HEK293 (cell line): ENCODE measurements around the gene KLF13.

ENCODE experiments used
- CTCF ChIP-seq: fragments of 450-650 bp; formaldehyde crosslinking; IDR thresholded peaks from 2 replicates; pipeline ENCODE4 v1.5.1; 2016; ENCODE audit warnings: missing biosample characterization, missing genetic modification characterization
- ELK4 ChIP-seq: IDR thresholded peaks from 2 replicates; pipeline ENCODE4 v1.6.1; 2011; ENCODE audit warnings: mild to moderate bottlenecking, low read depth, low read length, borderline replicate concordance
- INSM2 ChIP-seq: fragments of 450-650 bp; formaldehyde crosslinking; IDR thresholded peaks from 2 replicates; pipeline ENCODE4 v1.5.1; 2016; ENCODE audit warnings: missing biosample characterization, missing genetic modification characterization
- PATZ1 ChIP-seq: fragments of 450-650 bp; formaldehyde crosslinking; IDR thresholded peaks from 2 replicates; pipeline ENCODE4 v1.5.1; 2016; ENCODE audit warnings: missing biosample characterization, missing genetic modification characterization
- PBX3 ChIP-seq: sonication (generic); formaldehyde crosslinking; IDR thresholded peaks from 2 replicates; pipeline ENCODE4 v1.8.1; 2022; ENCODE audit warnings: mild to moderate bottlenecking, moderate library complexity, missing genetic modification reagents
- WT1 ChIP-seq: fragments of 450-650 bp; formaldehyde crosslinking; IDR thresholded peaks from 2 replicates; pipeline ENCODE4 v1.5.1; 2016; ENCODE audit warnings: missing biosample characterization, missing genetic modification characterization
- ZNF114 ChIP-seq: fragments of 450-650 bp; formaldehyde crosslinking; IDR thresholded peaks from 2 replicates; pipeline ENCODE4 v1.5.0; 2017; ENCODE audit warnings: missing biosample characterization, missing genetic modification characterization
- ZNF2 ChIP-seq: fragments of 450-650 bp; formaldehyde crosslinking; IDR thresholded peaks from 2 replicates; pipeline ENCODE4 v1.5.1; 2016; ENCODE audit warnings: missing biosample characterization, missing genetic modification characterization
- ZNF530 ChIP-seq: fragments of 450-650 bp; formaldehyde crosslinking; IDR thresholded peaks from 2 replicates; pipeline ENCODE4 v1.5.1; 2016; ENCODE audit warnings: low read depth, missing biosample characterization, missing genetic modification characterization
- ZNF639 ChIP-seq: fragments of 450-650 bp; formaldehyde crosslinking; IDR thresholded peaks from 2 replicates; pipeline ENCODE4 v1.5.1; 2016; ENCODE audit warnings: missing biosample characterization, missing genetic modification characterization
- ZNF660 ChIP-seq: fragments of 450-650 bp; IDR thresholded peaks from 2 replicates; pipeline ENCODE4 v1.5.1; 2018; ENCODE audit warnings: missing biosample characterization, mild to moderate bottlenecking, missing genetic modification characterization
- ZNF670 ChIP-seq: fragments of 450-650 bp; formaldehyde crosslinking; IDR thresholded peaks from 2 replicates; pipeline ENCODE4 v1.5.1; 2016; ENCODE audit warnings: missing biosample characterization, missing genetic modification characterization, low read depth

GRCh38 chr15:31318429-31318828, 8.2 kb upstream of the KLF13 start:
- TF ChIP-seq ZNF670 (tag by site-specific recombination) (no peak), ELK4 (no peak), CTCF (tag by site-specific recombination) (no peak), PATZ1 (tag by site-specific recombination) (no peak), ZNF114 (no peak), ZNF530 (tag by site-specific recombination) (no peak), WT1 (no peak), ZNF660 (tag by site-specific recombination) (no peak), INSM2 (tag by site-specific recombination) (no peak), ZNF2 (tag by site-specific recombination) (no peak), PBX3 (CRISPR knock-in tag) (no peak), ZNF639 (tag by site-specific recombination) (no peak)
